Suprapubic skin (tissue), 4 donors: ENCODE results near the gene CCDC167. TPM values are rescaled to one million over a fixed set of nuclear protein-coding genes. Genes with fewer than 3 reads are reported as not detected.
"Not testable (repeated sequence)": the region's sequence is repeated elsewhere in the genome, so short reads cannot be mapped to it uniquely, and the experiment has no call there.

Experiments
- DNase-seq, 2 donors: peaks; one replicate each; pipeline ENCODE4 v3.0.0-alpha.2; 2019; ENCODE audit warnings: low spot score in 2 of 2
- H3K27ac ChIP-seq: fragments of 200-600 bp; sonication (generic); one replicate; pipeline ENCODE4 v1.5.1; 2019
- H3K27me3 ChIP-seq: fragments of 200-600 bp; sonication (generic); one replicate; pipeline ENCODE4 v1.5.1; 2019
- H3K36me3 ChIP-seq: fragments of 200-600 bp; sonication (generic); one replicate; pipeline ENCODE4 v1.5.1; 2019
- H3K4me1 ChIP-seq: fragments of 200-600 bp; sonication (generic); one replicate; pipeline ENCODE4 v1.5.1; 2019
- H3K4me3 ChIP-seq: fragments of 200-600 bp; sonication (generic); one replicate; pipeline ENCODE4 v1.5.1; 2019; ENCODE audit warnings: mild to moderate bottlenecking
- H3K9me3 ChIP-seq: fragments of 200-600 bp; sonication (generic); one replicate; pipeline ENCODE4 v1.5.1; 2019
- CTCF ChIP-seq, 2 donors: fragments of 200-600 bp in 1 of 2; fragments of 450-650 bp in 1 of 2; sonication (generic) in 1 of 2; IDR thresholded peaks; one replicate each; pipeline ENCODE4 v1.5.1; 2016 to 2019; ENCODE audit warnings: antibody characterized with exemption in 2 of 2, mild to moderate bottlenecking in 1 of 2, moderate library complexity in 1 of 2
- EP300 ChIP-seq: sonication (generic); formaldehyde crosslinking; IDR thresholded peaks from one replicate; pipeline ENCODE4 v1.6.1; 2017; ENCODE audit warnings: antibody characterized with exemption
- POLR2A ChIP-seq, 2 donors: fragments of 450-650 bp; IDR thresholded peaks; one replicate each; pipeline ENCODE4 v1.6.1; 2017; ENCODE audit warnings: antibody characterized with exemption in 2 of 2, mild to moderate bottlenecking in 2 of 2, moderate library complexity in 2 of 2
- POLR2AphosphoS5 ChIP-seq, 3 donors: sonication (generic); formaldehyde crosslinking; IDR thresholded peaks; one replicate each; pipeline ENCODE4 v1.6.1; 2017; ENCODE audit warnings: antibody characterized with exemption in 3 of 3
- WGBS: methylation state at CpG from one replicate; pipeline ENCODE4 v1.1.5; 2018; 5-methylcytosine and 5-hydroxymethylcytosine counted together
- total RNA-seq, 4 donors: library from RNA; depleted of rRNA; stranded (reverse); fragments of >200 nt; gene quantifications; one replicate each; pipeline ENCODE4 v1.1.0, GENCODE V29; 2016

Gene CCDC167
- total RNA-seq, 4 donors from 2014 or later, result 16.3 to 31.3 (median 25.1) TPM

- WGBS, result 91% methylated on average over 4 of the region's 4 CpGs
- Histone ChIP-seq H3K27ac (no peak overlapping the region), H3K36me3 (no peaks in the 10 kb centered on the region), H3K4me3 (no peak overlapping the region), H3K27me3 (peaks cover 3% of the 10 kb centered on the region), H3K9me3 (no peaks in the 10 kb centered on the region), H3K4me1 (no peaks in the 10 kb centered on the region)
- TF ChIP-seq POLR2A (IDR thresholded peaks at IDR 0.05) (no peak), CTCF (IDR thresholded peaks at IDR 0.05) (no peak), POLR2AphosphoS5 (IDR thresholded peaks at IDR 0.05) (no peak), EP300 (no peak)
- no peak for DNase-seq
Observed at GRCh38 chr6:37506479-37506878, 6.8 kb upstream of the CCDC167 start.

GRCh38 chr6:37504024-37504423, 4.3 kb upstream of the CCDC167 start:
- H3K4me3 ChIP-seq, result no peak overlapping the region
- DNase-seq, result no peak
- peaks cover 8% of the 10 kb centered on the region for H3K4me1 ChIP-seq
- no peak for TF ChIP-seq POLR2A (IDR thresholded peaks at IDR 0.05)
- TF ChIP-seq POLR2AphosphoS5 (IDR thresholded peaks at IDR 0.05), result no peak
- H3K9me3 ChIP-seq, result no peaks in the 10 kb centered on the region
- no peaks in the 10 kb centered on the region for H3K36me3 ChIP-seq
- 63% methylated on average over 2 of the region's 2 CpGs for WGBS
- no peaks in the 10 kb centered on the region for H3K27me3 ChIP-seq
- no peak overlapping the region for H3K27ac ChIP-seq

GRCh38 chr6:37503309-37503965, 3.7 kb upstream of the CCDC167 start:
- H3K4me1 ChIP-seq, result peaks cover 13% of the 10 kb centered on the region
- H3K27ac ChIP-seq, result no peak overlapping the region
- 57% methylated on average over 7 of the region's 7 CpGs for WGBS
- no peaks in the 10 kb centered on the region for H3K9me3 ChIP-seq
- H3K4me3 ChIP-seq, result no peak overlapping the region
- no peaks in the 10 kb centered on the region for H3K36me3 ChIP-seq
- TF ChIP-seq EP300 (no peak), POLR2AphosphoS5 (IDR thresholded peaks at IDR 0.05) (no peak), CTCF (IDR thresholded peaks at IDR 0.05) (no peak), POLR2A (IDR thresholded peaks at IDR 0.05) (no peak)
- DNase-seq, result no peak
- H3K27me3 ChIP-seq, result no peaks in the 10 kb centered on the region

GRCh38 chr6:37502703-37503291, 3.1 kb upstream of the CCDC167 start:
- peaks cover 13% of the 10 kb centered on the region for H3K4me1 ChIP-seq
- H3K4me3 ChIP-seq, result no peak overlapping the region
- no peaks in the 10 kb centered on the region for H3K27me3 ChIP-seq
- TF ChIP-seq EP300 (no peak), CTCF (IDR thresholded peaks at IDR 0.05) (no peak), POLR2AphosphoS5 (IDR thresholded peaks at IDR 0.05) (no peak), POLR2A (IDR thresholded peaks at IDR 0.05) (no peak)
- DNase-seq, result no peak
- no peak overlapping the region for H3K27ac ChIP-seq
- no peaks in the 10 kb centered on the region for H3K36me3 ChIP-seq
- H3K9me3 ChIP-seq, result no peaks in the 10 kb centered on the region
- WGBS, result 62% methylated on average over 7 of the region's 7 CpGs

GRCh38 chr6:37501632-37502491, 2.2 kb upstream of the CCDC167 start:
- Histone ChIP-seq H3K4me3 (no peak overlapping the region), H3K36me3 (no peaks in the 10 kb centered on the region), H3K9me3 (no peaks in the 10 kb centered on the region), H3K27ac (no peak overlapping the region), H3K4me1 (peaks cover 13% of the 10 kb centered on the region), H3K27me3 (no peaks in the 10 kb centered on the region)
- TF ChIP-seq EP300 (no peak), POLR2AphosphoS5 (IDR thresholded peaks at IDR 0.05) (no peak), POLR2A (IDR thresholded peaks at IDR 0.05) (no peak)
- no peak for DNase-seq
- WGBS, result 73% methylated on average over 10 of the region's 10 CpGs

- H3K4me1 ChIP-seq, result peaks cover 13% of the 10 kb centered on the region
- not testable (repeated sequence) for H3K4me3 ChIP-seq, H3K36me3 ChIP-seq, H3K27ac ChIP-seq, DNase-seq, H3K9me3 ChIP-seq, H3K27me3 ChIP-seq
- 95% methylated on average over 6 of the region's 6 CpGs for WGBS
Observed at GRCh38 chr6:37500904-37501303, 1.2 kb upstream of the CCDC167 start.
